ENCODE measurements around the gene SHOC2.

The SHOC2 gene

GRCh38 chr10:110897184-110897583 is 22.2 kb upstream of the SHOC2 start:
- TF ChIP-seq TAF1 (IDR thresholded peaks at IDR 0.05; ENCODE audit: borderline replicate concordance, insufficient read depth, low read length) (no peak), SIN3A (IDR thresholded peaks at IDR 0.05; ENCODE audit: borderline replicate concordance, insufficient read depth, low read length) (no peak), POLR2AphosphoS5 (IDR thresholded peaks at IDR 0.05; ENCODE audit: low read depth, low read length) (no peak), FOXP2 (optimal IDR thresholded peaks at IDR 0.05; ENCODE audit: borderline replicate concordance, extremely low read depth, extremely low read length, insufficient read depth) (no peak)
- TF ChIP-seq, protein P1, sequence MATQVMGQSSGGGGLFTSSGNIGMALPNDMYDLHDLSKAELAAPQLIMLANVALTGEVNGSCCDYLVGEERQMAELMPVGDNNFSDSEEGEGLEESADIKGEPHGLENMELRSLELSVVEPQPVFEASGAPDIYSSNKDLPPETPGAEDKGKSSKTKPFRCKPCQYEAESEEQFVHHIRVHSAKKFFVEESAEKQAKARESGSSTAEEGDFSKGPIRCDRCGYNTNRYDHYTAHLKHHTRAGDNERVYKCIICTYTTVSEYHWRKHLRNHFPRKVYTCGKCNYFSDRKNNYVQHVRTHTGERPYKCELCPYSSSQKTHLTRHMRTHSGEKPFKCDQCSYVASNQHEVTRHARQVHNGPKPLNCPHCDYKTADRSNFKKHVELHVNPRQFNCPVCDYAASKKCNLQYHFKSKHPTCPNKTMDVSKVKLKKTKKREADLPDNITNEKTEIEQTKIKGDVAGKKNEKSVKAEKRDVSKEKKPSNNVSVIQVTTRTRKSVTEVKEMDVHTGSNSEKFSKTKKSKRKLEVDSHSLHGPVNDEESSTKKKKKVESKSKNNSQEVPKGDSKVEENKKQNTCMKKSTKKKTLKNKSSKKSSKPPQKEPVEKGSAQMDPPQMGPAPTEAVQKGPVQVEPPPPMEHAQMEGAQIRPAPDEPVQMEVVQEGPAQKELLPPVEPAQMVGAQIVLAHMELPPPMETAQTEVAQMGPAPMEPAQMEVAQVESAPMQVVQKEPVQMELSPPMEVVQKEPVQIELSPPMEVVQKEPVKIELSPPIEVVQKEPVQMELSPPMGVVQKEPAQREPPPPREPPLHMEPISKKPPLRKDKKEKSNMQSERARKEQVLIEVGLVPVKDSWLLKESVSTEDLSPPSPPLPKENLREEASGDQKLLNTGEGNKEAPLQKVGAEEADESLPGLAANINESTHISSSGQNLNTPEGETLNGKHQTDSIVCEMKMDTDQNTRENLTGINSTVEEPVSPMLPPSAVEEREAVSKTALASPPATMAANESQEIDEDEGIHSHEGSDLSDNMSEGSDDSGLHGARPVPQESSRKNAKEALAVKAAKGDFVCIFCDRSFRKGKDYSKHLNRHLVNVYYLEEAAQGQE (IDR thresholded peaks at IDR 0.05; ENCODE audit: insufficient read depth in 1 of 2, low read depth in 2 of 2, low read length in 2 of 2): no peak

DNA sequence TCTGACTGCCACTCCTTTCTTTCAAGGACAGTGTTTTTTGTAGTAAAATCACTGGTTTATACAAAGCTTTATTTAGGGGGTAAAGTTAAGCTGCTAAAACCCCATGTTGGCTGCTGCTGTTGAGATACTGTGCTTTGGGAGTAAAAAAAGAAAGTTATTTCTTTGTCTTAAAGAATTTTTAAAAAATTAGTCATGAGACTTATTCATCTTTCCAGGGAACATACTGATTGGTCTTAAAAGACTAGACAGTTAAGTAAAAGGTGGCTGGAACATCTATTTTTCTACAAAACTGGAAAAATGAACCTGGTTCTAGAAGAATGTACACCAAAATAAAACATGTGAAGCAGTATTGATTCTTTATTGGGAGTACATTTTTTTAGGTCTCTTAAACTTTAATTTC is 21.0 kb upstream of the SHOC2 start:
- TF ChIP-seq TAF1 (IDR thresholded peaks at IDR 0.05; ENCODE audit: borderline replicate concordance, insufficient read depth, low read length) (no peak), POLR2AphosphoS5 (IDR thresholded peaks at IDR 0.05; ENCODE audit: low read depth, low read length) (no peak), SIN3A (IDR thresholded peaks at IDR 0.05; ENCODE audit: borderline replicate concordance, insufficient read depth, low read length) (no peak), FOXP2 (optimal IDR thresholded peaks at IDR 0.05; ENCODE audit: borderline replicate concordance, extremely low read depth, extremely low read length, insufficient read depth) (no peak)
- TF ChIP-seq, protein P1 (IDR thresholded peaks at IDR 0.05; ENCODE audit: insufficient read depth in 1 of 2, low read depth in 2 of 2, low read length in 2 of 2): no peak

DNA sequence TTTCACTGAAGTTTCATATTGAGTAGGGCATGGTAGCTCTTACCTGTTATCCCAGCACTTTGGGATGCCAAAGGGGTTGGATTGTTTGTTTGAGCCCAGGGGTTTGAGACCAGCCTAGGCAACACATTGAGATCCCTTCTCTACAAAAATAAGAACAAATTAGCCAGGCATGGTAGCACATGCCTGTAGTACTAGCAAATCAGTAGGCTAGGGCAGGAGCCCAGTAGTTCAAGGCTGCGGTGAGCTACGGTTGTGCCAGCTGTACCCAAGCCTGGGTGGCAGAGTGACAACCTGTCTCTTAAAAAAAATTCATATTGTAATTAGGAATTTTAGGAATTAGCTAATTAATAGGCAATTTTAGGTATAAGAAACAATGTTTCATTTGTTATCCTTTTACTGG is 18.4 kb upstream of the SHOC2 start:
- TF ChIP-seq FOXP2 (optimal IDR thresholded peaks at IDR 0.05; ENCODE audit: borderline replicate concordance, extremely low read depth, extremely low read length, insufficient read depth) (no peak), POLR2AphosphoS5 (IDR thresholded peaks at IDR 0.05; ENCODE audit: low read depth, low read length) (no peak), SIN3A (IDR thresholded peaks at IDR 0.05; ENCODE audit: borderline replicate concordance, insufficient read depth, low read length) (no peak), TAF1 (IDR thresholded peaks at IDR 0.05; ENCODE audit: borderline replicate concordance, insufficient read depth, low read length) (no peak)
- TF ChIP-seq, protein P1 (IDR thresholded peaks at IDR 0.05; ENCODE audit: insufficient read depth in 1 of 2, low read depth in 2 of 2, low read length in 2 of 2): no peak

- TF ChIP-seq SIN3A (IDR thresholded peaks at IDR 0.05; ENCODE audit: borderline replicate concordance, insufficient read depth, low read length) (no peak), POLR2AphosphoS5 (IDR thresholded peaks at IDR 0.05; ENCODE audit: low read depth, low read length) (no peak), TAF1 (IDR thresholded peaks at IDR 0.05; ENCODE audit: borderline replicate concordance, insufficient read depth, low read length) (no peak), FOXP2 (optimal IDR thresholded peaks at IDR 0.05; ENCODE audit: borderline replicate concordance, extremely low read depth, extremely low read length, insufficient read depth) (no peak)
Observed at GRCh38 chr10:110901954-110902819, 17.2 kb upstream of the SHOC2 start.

DNA sequence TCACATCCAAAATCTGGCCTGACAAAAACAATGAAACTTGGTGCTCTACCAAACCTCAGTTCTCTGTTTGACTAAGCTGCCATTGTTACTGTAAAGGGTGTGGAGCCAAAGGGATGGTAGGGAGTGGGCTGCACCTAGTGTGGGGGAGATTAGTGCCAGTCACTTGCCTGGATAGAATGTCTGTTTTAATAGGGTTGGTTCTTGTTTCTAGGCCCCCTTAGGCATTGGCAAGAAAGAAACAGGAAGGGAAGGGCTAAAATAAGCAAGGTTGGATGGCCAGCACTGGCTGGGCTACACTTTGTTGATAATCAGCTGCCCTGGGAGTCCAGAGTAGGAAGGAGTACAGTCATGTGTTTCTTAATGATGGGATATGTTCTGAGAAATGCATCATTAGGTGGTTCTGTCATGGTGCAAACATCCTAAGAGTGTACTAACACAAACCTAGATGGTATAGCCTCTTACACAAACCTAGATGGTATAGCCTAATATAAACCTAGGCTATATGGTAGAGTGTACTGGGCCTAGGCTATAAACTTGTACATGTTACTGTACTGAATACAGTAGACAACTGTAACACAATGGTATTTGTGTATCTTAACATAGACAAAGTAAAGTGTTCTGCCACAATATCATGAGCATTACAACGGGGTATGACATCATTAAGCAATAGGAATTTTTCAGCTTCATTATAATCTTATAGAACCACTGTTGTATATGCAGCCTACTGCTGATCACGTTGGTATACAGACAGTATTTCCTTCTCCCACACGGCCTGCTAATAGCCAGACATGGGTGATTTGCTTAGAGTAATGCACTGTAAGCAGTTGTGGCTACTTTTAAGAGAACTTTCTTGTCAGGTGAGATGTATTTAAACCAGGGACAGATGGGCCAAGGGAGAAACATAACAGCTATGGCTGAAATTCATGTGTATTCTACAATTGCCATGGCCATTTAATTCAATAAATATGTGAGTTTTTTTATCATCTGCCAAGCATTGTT is 15.8 kb upstream of the SHOC2 start:
- TF ChIP-seq SIN3A (IDR thresholded peaks at IDR 0.05; ENCODE audit: borderline replicate concordance, insufficient read depth, low read length) (no peak), POLR2AphosphoS5 (IDR thresholded peaks at IDR 0.05; ENCODE audit: low read depth, low read length) (no peak), TAF1 (IDR thresholded peaks at IDR 0.05; ENCODE audit: borderline replicate concordance, insufficient read depth, low read length) (no peak), FOXP2 (optimal IDR thresholded peaks at IDR 0.05; ENCODE audit: borderline replicate concordance, extremely low read depth, extremely low read length, insufficient read depth) (no peak)
- TF ChIP-seq, protein P1 (IDR thresholded peaks at IDR 0.05; ENCODE audit: insufficient read depth in 1 of 2, low read depth in 2 of 2, low read length in 2 of 2): no peak
